GM12864 (cell line): ENCODE data around the gene LBR.

Experiments used
- DNase-seq: peaks from one replicate; pipeline ENCODE4 v3.0.0-alpha.2; 2011; ENCODE audit warnings: low read depth
- H3K4me3 ChIP-seq: 2 replicates; pipeline ENCODE4 v1.5.1; 2011; ENCODE audit warnings: mild to moderate bottlenecking, low read depth, low read length, control low read depth
- TF ChIP-seq, protein P1 (sequence below): IDR thresholded peaks from 2 replicates; pipeline ENCODE4 v1.5.1; 2011; ENCODE audit warnings: low read depth, mild to moderate bottlenecking, moderate library complexity, low read length, control low read depth, inconsistent platforms; ENCODE audit errors: missing control alignments

LBR gene

DNA sequence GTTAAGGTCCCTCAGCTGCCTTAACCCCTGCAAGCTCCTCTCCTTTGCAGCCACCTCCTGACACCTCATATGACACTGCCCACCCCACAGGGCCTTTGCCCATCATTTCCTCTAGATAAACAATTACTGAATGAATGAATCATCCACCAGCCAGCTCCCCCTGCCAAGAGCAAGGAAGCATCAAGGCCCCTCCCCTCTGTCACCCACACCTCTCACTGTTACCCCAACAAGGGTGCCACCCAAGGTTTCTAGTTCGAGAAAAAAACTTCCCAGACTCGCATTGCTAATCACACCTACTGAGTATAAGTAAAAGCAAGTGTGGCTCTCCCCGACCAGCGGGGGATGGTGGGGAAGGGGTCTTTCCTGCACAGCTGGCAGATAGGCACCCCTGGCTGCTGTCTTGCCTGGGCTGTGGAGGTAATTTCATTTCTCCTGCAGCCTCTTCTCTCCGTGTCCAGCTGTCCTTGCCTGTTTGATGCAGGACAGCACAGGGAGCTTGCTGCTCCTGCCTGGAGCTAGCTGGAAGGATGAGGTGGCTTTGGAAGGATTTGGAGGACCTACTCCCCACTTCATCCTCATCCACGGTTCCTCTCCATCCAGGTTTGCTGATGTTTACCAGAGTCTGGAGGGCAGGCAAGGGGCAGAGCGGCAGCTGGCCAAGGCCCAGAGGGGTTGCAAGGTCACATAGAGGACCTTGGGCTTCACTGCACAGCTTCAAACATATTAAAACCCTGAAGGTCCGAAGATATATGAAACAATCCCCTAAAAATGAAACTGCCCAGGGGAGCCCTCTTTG, 33.1 kb upstream of the LBR start:
- TF ChIP-seq, protein P1, sequence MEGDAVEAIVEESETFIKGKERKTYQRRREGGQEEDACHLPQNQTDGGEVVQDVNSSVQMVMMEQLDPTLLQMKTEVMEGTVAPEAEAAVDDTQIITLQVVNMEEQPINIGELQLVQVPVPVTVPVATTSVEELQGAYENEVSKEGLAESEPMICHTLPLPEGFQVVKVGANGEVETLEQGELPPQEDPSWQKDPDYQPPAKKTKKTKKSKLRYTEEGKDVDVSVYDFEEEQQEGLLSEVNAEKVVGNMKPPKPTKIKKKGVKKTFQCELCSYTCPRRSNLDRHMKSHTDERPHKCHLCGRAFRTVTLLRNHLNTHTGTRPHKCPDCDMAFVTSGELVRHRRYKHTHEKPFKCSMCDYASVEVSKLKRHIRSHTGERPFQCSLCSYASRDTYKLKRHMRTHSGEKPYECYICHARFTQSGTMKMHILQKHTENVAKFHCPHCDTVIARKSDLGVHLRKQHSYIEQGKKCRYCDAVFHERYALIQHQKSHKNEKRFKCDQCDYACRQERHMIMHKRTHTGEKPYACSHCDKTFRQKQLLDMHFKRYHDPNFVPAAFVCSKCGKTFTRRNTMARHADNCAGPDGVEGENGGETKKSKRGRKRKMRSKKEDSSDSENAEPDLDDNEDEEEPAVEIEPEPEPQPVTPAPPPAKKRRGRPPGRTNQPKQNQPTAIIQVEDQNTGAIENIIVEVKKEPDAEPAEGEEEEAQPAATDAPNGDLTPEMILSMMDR, result no peak
- H3K4me3 ChIP-seq, result no peak overlapping the region
- DNase-seq, result no peak

DNA sequence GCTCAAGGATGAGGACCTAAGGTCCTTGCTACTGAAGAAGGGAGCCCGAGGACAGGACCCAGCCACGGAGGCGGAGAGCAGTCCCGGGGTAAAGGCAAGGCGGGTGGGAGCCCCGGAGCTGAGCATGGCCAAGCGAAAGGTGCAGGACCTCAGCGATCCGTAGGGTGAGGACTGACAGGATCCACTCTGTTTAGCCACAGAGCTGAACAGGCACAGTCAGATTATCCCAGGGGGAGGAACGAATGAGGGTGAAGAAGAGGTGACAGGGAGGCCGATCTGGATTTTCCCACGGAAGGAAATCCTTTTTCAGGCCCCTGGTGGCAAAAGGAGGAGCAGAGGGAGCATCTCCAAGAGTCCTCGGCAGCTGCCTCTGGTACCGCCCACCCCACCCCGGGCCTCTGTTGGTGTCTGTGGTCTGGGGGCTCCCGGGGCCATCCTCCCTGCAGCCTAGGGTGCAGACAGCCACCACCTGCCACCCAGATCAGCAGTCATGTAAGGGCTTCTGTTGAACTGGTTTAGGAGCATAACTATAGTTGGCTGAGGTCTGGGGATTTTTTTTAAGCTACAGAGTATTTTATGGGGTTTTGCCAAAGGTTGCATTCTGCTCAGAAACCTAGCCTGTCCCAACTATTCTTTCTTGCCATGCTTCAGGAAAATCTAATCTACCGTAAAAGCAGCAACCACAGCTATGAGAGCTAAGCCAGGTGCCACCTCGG, 32.3 kb upstream of the LBR start:
- DNase-seq, result no peak
- TF ChIP-seq, protein P1, result no peak
- H3K4me3 ChIP-seq, result no peak overlapping the region

DNA sequence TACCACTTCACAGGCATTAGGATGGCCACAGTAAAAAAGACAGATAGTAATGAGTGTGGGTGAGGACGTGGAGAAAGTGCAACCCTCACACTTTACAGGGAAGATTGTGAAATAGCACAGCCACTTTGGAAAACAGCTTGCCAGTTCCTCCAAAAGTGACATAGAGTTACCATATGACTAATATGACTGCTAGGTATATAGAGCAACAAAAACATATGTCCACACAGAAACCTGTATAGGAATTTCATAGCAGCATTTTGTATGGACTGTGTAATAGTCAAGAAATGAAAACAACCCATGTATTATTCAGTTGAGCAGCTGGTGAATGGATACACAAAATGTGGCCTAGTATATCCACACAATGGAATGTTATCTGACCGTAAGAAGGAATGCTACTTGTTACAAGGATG, 30.4 kb upstream of the LBR start:
- H3K4me3 ChIP-seq, result no peak overlapping the region
- no peak for DNase-seq
- TF ChIP-seq, protein P1, result no peak

DNA sequence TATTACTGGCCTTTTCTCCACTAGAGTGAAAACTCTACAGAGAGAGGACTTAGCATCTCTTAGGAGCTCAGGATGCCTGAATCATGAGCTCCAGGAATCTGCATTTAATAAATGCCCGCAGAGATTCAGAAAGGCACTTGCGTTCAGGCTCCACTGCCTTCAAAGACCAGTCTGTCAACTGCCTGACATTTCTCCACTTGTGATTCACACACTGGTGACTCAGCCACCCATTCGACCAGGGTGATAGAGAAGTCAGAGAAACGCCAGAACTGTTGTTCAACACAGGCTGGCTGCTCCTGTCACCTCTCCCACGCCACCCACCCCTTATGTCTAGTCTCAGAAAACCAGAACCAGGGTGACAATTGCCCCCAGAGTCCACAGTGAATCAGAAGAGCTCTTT, 26.9 kb upstream of the LBR start:
- TF ChIP-seq, protein P1, result no peak
- no peak for DNase-seq
- H3K4me3 ChIP-seq, result no peak overlapping the region

DNA sequence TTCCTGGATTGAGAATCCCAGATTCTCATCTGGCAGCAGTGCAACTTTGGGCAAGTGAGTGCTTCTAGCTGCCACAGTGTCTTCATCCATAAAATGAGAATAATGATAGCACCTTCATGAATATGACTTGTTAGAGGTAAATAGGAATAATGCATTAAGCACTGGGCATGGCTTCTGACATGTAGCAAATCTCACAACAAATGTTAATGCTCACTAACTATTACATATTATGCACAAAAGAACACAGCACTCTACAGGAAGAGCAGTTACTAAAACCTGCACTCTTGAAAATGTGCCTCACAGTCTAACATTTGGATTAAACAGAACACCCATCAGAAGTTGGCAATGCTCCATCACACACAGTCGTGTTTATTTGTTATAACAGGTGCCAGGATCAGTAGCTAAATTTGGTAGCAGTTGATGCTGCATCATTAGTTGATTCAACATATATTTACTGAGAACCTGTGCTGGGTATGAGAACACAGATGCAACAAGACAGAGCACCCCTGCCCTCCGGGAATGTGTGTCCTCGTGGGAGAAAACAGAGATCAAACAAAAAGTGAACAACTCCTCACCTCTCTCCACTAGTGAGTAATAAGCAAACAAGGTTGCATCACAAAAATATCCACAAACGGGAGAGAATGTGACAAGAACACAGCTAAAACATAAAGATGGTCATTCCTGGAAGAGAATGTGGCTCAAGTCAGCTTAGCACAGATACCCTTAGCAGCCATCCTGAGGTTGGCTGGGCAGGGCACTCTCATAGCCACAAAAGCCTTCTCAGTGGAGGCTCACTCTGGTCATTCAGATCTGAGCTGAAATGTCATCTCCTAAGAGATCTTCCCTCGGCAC, 26.2 kb upstream of the LBR start:
- H3K4me3 ChIP-seq, result no peak overlapping the region
- TF ChIP-seq, protein P1, result no peak
- no peak for DNase-seq

DNA sequence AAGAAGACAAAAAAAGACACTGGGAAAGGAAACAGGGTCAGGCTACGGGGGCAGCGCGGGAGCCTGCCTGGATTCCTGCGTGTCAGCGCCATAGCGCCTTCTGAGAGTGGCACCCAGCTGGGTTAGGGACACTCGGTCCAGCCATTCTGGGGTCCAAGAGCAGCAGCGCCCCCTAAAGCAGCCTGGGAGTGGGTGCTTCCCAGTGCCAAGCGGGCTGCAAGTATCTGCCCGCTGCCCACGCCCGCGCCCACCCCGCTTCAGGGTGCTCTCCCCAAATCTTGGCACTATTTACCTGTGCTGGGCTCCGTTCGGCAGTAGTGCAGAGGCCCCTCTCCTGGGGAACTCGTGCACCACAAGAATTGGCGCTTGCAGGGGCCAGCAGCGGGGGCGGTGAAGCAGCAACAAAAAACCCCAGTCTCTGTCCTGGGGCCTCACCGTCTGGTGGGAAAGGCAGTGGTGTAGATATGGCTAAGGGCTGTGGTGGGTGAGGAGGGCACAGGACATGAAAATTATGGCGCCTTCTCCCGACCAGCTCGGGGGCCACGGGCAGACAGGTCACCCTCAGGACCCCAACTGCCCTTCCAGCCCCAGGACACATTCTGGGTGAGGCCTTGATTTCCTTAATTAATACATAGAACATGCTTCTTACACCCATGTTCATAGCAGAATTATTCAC, 24.1 kb upstream of the LBR start:
- no peak for DNase-seq
- no peak overlapping the region for H3K4me3 ChIP-seq
- TF ChIP-seq, protein P1, result no peak
